GM18498 (cell line): ENCODE data around the gene PLAAT3.
A peak's percentile ranks its signal among the peaks of the same experiment; 100 is the strongest.
"Not testable (repeated sequence)": the region's sequence is repeated elsewhere in the genome, so short reads cannot be mapped to it uniquely, and the experiment has no call there.

Experiments
- ATAC-seq: cut with Tn5 transposase; IDR thresholded peaks from one replicate; pipeline ENCODE4 v1.9.1; 2021; ENCODE audit warnings: mild to moderate bottlenecking, moderate library complexity; ENCODE audit not compliant: unreplicated experiment

The PLAAT3 gene

DNA sequence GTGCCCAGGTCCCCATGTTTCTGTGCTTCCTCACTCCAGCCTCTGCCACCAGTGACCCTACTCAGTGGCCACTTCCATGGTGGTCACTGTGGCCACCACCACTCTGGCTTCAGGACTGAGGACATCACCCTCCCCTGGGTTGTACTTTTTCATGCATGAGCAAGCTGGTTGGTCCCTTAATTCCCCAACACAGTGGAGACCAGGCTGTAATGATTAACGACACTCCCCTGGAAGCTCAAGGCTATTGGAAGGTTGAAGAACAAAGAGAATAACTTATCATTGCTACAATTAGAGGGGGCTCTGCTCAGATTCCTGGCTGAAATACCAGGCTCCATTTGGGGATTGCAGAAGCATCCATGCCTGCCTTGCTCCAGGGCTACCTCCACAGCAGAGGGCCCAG lies 67.2 kb downstream of the PLAAT3 start:
- ATAC-seq = no peak

GRCh38 chr11:63543711-63544110 lies 70.5 kb downstream of the PLAAT3 start:
- ATAC-seq = no peak

DNA sequence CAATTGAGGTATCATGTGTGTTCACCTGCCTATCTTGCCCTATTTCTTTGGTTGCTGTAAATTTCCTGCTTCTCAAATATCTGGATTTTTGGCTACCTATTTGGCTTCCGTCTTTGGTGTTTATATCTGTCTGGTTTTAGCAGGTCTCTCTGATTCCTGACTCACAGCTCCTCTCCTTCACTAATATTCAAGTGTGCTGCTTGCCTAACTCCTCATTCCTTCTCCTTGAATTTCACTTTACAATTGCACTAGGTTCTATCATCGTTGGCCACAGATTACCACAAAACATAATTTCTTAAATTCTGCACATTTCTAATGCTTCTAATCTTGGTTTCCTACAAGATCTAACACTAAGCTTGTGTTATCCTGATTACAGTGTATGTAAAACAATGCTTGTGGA lies 71.7 kb downstream of the PLAAT3 start:
- not testable (repeated sequence) for ATAC-seq

DNA sequence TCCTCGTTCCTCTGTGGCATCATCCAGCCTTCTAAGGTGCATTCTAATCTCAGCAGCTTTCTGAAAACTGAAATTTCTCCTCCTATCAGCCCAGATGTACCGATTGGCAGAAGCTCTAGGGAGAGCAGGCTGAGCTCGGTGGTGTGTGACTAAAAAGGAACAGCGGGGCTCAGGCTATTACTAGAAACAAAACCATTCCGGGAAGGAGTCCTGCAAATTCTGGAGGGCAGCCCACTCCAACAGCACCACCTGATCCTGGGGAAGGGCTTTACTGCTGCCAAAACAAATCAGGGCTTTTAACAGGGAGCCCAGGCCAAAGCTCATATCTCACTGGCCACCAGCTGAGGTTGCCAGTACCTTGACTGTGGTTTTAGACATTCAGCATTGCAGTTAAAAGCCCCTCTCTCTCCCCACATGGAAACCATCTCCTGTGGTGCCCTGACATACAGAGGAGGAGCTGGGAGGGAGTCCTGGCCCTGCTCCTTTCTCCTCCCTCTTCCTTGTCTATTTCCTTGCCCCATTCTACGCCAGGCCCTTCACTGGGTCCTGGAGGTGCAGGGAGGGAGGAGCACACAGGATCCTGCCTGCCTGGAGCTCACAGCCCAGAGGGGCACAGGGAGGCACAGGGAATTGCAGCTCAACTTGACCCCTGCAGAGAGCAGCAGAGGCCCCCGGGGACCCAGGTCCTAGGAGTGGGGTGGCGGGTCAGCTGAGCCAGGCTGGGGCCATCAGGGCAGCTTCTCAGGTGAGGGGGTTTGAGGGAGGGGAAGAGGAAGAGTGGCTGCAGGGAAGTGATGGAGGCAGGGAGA lies 76.7 kb downstream of the PLAAT3 start:
- no peak for ATAC-seq

GRCh38 chr11:63536669-63537292 lies 77.5 kb downstream of the PLAAT3 start, which contains the start of gene PLAAT4:
PLAAT4 (plus strand) TSS chr11:63536808; CDS start chr11:63536869, 61 bp downstream.
- no peak for ATAC-seq

- ATAC-seq = no peak
Measured at GRCh38 chr11:63535734-63536133, 78.5 kb downstream of the PLAAT3 start.

GRCh38 chr11:63534895-63535461 lies 79.3 kb downstream of the PLAAT3 start:
- peak; percentile 53 for ATAC-seq

- no peak for ATAC-seq
Measured at GRCh38 chr11:63534076-63534475, 80.2 kb downstream of the PLAAT3 start.

DNA sequence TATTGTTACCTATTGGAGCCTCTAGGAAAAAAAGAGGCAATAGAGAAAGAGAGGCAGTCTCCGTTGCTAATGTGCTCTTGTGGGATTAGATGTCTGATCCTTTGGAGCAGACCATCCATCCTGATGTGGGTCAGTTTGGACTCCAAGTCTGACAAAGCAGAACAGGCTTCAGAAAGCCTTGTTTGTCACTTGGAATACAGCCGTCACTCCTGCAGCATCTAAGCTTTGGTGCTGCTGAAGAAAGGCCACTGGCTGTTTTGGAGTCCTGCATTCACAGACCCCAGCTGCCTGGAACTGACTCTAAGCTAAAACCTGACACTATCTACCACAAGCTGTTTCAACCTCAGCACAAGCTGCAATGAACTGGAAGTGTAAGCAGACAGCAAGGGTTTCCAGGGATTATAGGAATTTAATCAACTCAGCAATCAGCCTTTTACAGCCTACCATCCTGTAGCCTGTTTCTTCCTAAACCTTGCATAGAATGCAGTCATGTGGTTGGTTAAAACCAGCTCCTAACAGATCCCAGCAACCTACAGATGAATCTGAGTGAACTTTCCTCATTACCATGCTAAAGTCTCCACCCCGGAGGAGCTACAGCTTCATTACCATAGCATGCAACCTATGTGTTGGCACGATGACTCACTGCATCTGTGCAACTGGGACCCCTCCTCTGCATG lies 81.3 kb downstream of the PLAAT3 start:
- no peak for ATAC-seq

DNA sequence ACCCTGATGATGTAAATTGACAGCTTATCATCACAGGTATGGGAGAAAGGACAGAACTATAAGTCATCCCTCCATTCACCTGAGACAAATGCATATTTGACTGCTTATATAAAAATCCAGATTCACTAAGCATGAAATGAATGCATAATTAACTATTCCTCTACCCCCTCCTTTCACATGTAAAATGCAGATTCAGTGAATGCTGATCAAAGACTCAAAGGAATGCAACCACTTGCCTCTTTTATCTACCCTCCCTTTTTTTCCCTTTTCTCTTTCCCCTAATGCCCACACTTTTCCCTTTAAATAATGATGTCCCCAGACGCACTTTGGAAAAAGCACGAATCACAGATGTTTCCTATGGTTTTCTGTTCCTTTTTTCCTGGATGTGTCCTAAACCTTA lies 82.1 kb downstream of the PLAAT3 start:
- no peak for ATAC-seq

DNA sequence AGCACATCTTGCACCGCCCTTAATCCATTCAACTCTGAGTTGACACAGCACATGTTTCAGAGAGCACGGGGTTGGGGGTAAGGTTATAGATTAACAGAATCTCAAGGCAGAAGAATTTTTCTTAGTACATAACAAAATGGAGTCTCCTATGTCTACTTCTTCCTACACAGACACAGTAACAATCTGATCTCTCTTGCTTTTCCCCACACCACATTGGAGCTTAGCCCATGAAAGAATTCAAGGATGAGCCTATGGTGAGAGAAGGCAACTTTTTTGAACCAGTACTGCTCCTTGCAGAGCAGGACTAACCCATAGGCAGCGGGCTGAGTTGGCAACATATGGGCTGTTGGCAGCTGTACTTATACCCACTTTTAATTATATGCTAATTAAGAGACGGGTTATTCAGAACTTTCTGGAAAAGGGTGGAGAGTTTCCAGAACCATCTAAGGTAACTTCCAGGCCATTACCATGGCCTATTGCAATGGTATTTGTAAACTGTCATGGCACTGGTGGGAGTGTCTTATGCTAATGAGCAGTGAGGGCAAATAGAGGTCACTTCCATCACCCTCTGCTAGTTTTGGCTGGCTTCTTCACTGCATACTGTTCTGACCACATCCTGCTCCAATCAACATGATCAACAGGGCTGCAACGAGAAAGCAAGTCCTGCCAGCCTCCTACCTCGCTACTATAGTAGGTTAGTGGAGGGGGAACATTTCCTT lies 83.0 kb downstream of the PLAAT3 start:
- peak; percentile 76 for ATAC-seq

DNA sequence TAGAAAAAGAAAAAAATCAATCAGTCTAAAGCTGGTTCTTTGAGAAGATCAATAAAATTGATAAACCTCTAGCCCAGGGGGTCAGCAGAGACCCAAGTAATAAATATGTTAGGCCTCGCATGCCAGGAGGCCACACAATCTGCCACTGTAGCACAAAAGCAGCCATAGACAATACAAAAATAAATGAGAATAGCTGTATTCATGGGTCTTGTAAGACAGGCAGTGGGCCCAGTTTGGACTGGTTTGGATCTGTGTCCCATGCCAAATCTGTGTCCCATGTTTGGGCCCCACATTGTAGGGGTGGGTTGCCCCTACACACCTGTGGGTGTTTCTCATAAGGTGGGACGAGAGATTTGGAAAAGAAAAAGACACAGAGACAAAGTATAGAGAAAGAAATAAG lies 84.2 kb downstream of the PLAAT3 start:
- no peak for ATAC-seq

GRCh38 chr11:63529373-63529772 lies 84.9 kb downstream of the PLAAT3 start:
- not testable (repeated sequence) for ATAC-seq

GRCh38 chr11:63528729-63529278 lies 85.4 kb downstream of the PLAAT3 start:
- ATAC-seq = not testable (repeated sequence)

DNA sequence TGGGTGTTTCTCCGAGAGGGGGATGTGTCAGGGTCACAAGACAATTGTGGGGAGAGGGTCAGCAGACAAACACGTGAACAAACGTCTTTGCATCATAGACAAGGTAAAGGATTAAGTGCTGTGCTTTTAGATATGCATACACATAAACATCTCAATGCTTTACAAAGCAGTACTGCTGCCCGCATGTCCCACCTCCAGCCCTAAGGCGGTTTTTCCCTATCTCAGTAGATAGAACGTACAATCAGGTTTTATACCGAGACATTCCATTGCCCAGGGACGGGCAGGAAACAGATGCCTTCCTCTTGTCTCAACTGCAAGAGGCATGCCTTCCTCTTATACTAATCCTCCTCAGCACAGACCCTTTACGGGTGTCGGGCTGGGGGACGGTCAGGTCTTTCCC lies 86.1 kb downstream of the PLAAT3 start:
- ATAC-seq = not testable (repeated sequence)

DNA sequence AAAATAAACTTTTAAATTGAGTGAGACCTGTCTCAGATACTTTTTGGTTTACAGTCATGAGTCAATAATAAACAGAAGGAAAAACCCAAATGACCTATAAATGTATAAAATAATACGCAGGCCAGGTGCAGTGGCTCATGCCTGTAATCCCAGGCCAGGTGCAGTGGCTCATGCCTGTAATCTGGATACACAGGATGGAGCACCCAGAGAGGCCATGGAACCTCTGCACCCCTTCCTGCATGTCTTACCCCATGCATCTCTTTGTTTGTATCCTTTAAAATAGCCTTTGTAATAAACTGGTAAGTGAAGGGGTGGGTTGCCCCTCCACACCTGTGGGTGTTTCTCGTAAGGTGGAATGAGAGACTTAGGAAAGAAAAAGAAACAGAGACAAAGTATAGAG lies 86.6 kb downstream of the PLAAT3 start:
- ATAC-seq = no peak
